ENCODE data around the gene GPATCH8. TPM values are rescaled to one million over a fixed set of nuclear protein-coding genes. Genes with fewer than 3 reads are reported as not detected.
A peak's percentile ranks its signal among the peaks of the same experiment; 100 is the strongest.

Gene GPATCH8
- total RNA-seq, 1 donor from 2014 or later = 64.5 TPM

DNA sequence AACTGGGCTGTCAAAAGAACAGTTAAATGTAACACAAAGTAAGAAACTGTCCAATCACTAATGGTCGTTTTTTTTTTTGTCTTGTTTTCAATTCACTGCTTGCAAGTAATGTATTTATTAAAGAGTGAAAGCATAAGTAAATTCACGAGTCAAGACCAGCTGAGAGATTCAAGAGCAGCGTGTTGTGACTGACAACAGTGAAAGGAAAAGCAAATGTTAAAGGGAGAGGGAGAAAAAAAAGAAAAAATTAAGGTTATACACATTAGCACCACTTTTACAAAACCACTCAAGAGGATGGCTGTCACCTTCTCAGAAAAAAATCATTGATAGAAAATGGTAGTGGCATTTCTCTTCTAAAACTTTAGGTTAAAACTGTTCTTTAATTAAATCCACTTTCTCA is 36.1 kb downstream of the GPATCH8 start:
- TF ChIP-seq, protein P1, sequence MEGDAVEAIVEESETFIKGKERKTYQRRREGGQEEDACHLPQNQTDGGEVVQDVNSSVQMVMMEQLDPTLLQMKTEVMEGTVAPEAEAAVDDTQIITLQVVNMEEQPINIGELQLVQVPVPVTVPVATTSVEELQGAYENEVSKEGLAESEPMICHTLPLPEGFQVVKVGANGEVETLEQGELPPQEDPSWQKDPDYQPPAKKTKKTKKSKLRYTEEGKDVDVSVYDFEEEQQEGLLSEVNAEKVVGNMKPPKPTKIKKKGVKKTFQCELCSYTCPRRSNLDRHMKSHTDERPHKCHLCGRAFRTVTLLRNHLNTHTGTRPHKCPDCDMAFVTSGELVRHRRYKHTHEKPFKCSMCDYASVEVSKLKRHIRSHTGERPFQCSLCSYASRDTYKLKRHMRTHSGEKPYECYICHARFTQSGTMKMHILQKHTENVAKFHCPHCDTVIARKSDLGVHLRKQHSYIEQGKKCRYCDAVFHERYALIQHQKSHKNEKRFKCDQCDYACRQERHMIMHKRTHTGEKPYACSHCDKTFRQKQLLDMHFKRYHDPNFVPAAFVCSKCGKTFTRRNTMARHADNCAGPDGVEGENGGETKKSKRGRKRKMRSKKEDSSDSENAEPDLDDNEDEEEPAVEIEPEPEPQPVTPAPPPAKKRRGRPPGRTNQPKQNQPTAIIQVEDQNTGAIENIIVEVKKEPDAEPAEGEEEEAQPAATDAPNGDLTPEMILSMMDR (IDR thresholded peaks at IDR 0.05) = no peak
- no peak overlapping the region for H3K27ac Mint-ChIP-seq
- ChIA-PET CTCF (no interaction called here), POLR2A (no interaction called here)
- H3K36me3 Mint-ChIP-seq (ENCODE audit: low read depth) = peaks cover 59% of the 10 kb centered on the region
- H3K27me3 Mint-ChIP-seq = no peaks in the 10 kb centered on the region
- peak overlapping the region; percentile 11 for H3K4me3 Mint-ChIP-seq
- DNase-seq (no peak), ATAC-seq (ENCODE audit: low read depth) (no peak)
- H3K9me3 Mint-ChIP-seq = no peaks in the 10 kb centered on the region
- H3K4me1 Mint-ChIP-seq = peaks cover 21% of the 10 kb centered on the region
- intact Hi-C loops (cut with micrococcal nuclease) = no loop called here

DNA sequence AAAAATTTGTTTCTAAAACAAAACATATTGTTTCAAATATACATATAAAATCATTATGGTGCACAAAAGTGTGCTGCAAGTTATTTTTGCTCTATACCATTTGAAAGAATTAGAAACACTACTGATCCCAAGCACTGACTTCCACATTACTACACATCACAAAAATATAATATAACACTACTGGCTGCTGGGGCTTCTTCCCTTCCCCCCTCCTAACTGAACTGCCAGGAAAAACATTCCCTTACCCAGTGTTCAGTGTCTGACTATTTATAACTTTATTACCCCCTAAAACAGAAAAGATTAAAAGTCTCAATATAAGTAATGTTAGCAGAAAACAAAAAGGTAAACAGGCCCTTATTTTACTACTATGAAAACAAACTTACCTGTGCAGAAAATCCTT is 36.9 kb downstream of the GPATCH8 start:
- Mint-ChIP-seq H3K27ac (no peak overlapping the region), H3K27me3 (no peaks in the 10 kb centered on the region), H3K9me3 (no peaks in the 10 kb centered on the region), H3K4me1 (peaks cover 21% of the 10 kb centered on the region), H3K36me3 (ENCODE audit: low read depth) (peaks cover 63% of the 10 kb centered on the region), H3K4me3 (no peak overlapping the region)
- intact Hi-C loops (cut with micrococcal nuclease) = no loop called here
- TF ChIP-seq, protein P1 (IDR thresholded peaks at IDR 0.05) = no peak
- ATAC-seq (ENCODE audit: low read depth) (no peak), DNase-seq (no peak)
- ChIA-PET POLR2A (no interaction called here), CTCF (no interaction called here)

DNA sequence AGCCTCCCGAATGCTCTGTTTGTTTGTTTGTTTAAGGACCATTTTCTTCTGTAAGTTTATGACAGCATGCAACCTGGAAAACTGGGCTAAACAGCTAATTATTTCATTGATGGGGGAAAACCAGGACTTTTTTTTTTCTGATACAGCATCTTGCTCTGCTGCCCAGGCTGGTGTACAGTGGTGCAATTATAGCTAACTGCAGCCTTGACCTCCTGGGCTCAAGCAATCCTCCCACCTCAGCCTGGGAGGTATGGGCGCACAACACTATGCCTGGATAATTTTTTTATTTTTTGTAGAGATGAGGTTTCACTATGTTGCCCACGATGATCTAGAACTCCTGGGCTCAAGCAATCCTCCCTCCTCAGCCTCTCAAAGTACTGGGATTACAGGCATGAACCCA is 37.3 kb downstream of the GPATCH8 start:
- no peak for ATAC-seq (ENCODE audit: low read depth)
- ChIA-PET POLR2A (no interaction called here), CTCF (no interaction called here)
- no peaks in the 10 kb centered on the region for H3K27me3 Mint-ChIP-seq
- TF ChIP-seq, protein P1 (IDR thresholded peaks at IDR 0.05) = no peak
- H3K27ac Mint-ChIP-seq = no peak overlapping the region
- H3K4me3 Mint-ChIP-seq = no peak overlapping the region
- H3K36me3 Mint-ChIP-seq (ENCODE audit: low read depth) = peaks cover 62% of the 10 kb centered on the region
- no peaks in the 10 kb centered on the region for H3K9me3 Mint-ChIP-seq
- intact Hi-C loops (cut with micrococcal nuclease) = no loop called here
- no peak for DNase-seq
- H3K4me1 Mint-ChIP-seq = peaks cover 21% of the 10 kb centered on the region

DNA sequence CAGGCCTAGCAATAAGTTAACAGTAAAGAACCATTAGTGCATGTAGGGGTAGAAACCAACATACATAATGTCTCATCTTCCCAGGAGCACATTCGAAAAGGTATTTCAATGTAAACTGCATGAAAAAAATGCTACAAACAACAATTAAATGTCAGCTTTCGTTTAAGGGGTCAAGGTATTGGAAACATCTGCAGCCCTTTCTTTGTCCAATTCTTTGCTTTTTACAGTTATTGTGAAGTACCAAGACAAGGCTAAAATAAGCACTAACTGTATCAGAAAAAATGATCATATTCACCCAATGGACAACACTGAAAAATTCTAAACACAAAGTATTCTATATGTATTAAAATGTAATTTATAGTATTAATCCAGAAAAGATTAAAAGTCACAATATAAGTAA is 37.9 kb downstream of the GPATCH8 start:
- TF ChIP-seq, protein P1 (IDR thresholded peaks at IDR 0.05) = no peak
- DNase-seq (no peak), ATAC-seq (ENCODE audit: low read depth) (no peak)
- Mint-ChIP-seq H3K9me3 (no peaks in the 10 kb centered on the region), H3K36me3 (ENCODE audit: low read depth) (peaks cover 64% of the 10 kb centered on the region), H3K4me3 (no peak overlapping the region), H3K4me1 (peaks cover 21% of the 10 kb centered on the region), H3K27me3 (no peaks in the 10 kb centered on the region), H3K27ac (no peak overlapping the region)
- ChIA-PET CTCF (no interaction called here), POLR2A (no interaction called here)
- intact Hi-C loops (cut with micrococcal nuclease) = no loop called here

DNA sequence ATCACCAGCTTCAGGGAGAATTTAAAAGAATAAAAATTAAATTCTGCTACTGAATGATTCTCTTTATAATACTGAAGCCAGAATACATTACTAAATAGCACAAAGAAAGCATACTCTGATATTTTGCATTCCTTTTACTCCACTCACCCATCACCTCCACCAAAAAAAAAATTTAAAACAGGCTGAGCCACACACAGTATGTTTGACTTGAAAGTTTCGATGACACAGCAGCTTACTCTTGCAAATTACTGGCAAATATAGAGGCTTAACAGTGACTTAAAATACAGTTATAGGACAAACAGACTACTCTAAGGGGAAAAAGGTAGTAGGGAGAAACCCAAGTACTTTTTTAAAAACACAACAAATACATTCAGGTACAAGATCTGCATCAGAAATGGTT is 39.2 kb downstream of the GPATCH8 start:
- Mint-ChIP-seq H3K9me3 (no peaks in the 10 kb centered on the region), H3K36me3 (ENCODE audit: low read depth) (peaks cover 60% of the 10 kb centered on the region), H3K27me3 (no peaks in the 10 kb centered on the region), H3K4me3 (no peak overlapping the region), H3K27ac (no peak overlapping the region), H3K4me1 (peaks cover 21% of the 10 kb centered on the region)
- CTCF ChIA-PET = no interaction called here
- POLR2A ChIA-PET = no interaction called here
- TF ChIP-seq, protein P1 (IDR thresholded peaks at IDR 0.05) = no peak
- intact Hi-C loops (cut with micrococcal nuclease) = no loop called here
- DNase-seq = no peak
- no peak for ATAC-seq (ENCODE audit: low read depth)

All from activated B cell treated with CpG ODN at 0.5 μM for 24 hours (primary cell).